ENCODE data around the gene MRPL14.

MRPL14 gene

DNA sequence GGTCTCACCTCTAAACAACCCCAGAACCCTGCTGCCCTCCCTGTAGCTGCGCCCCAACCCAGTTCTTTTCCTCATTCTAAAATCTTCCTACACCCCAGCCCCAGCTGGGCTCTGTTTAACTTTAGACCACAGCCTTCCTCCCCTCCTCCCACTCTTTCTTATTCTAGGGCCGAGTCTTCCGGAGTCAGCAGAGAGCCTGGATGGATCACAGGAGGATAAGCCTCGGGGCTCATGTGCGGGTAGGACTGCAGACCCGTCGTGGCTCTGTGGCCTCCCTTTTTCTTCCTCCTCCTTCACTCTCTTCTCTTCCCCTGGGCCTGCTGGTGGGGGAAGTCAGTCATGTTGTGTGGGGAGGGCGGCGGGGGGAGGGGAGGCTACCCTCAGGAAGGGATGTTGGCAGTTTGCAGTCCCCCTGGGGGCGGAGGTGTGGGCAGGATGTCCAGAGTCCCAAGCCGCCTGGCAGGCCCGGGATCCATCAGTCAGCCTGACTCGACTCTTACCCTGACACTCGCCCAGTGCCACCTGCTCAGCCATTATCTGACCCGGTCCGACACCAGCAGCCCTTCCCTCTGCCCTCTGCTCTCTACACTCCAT is 39.4 kb upstream of the MRPL14 start:
- Histone ChIP-seq H2BK120ac (ENCODE audit: low read depth, low read length) (no peak overlapping the region), H4K91ac (ENCODE audit: low read length) (no peak overlapping the region), H3K27ac (ENCODE audit: low read length, poor library complexity, severe bottlenecking) (no peak overlapping the region), H2BK5ac (ENCODE audit: low read depth, low read length, poor library complexity, severe bottlenecking) (no peak overlapping the region), H3K4me1 (ENCODE audit: control insufficient read depth, insufficient read depth, low read depth, low read length) (peaks cover 2% of the 10 kb centered on the region), H3K4ac (ENCODE audit: low read depth in 1 of 2, low read length in 2 of 2) (no peak overlapping the region), H2AK5ac (ENCODE audit: low read length, severe bottlenecking) (no peak overlapping the region), H3K14ac (ENCODE audit: low read length in 2 of 2) (no peak overlapping the region), H3K4me2 (ENCODE audit: low read length, poor library complexity, severe bottlenecking) (no peak overlapping the region), H2BK15ac (ENCODE audit: low read depth, poor library complexity, severe bottlenecking) (no peak overlapping the region), H3K18ac (ENCODE audit: low read depth in 1 of 2, low read length in 2 of 2) (no peak overlapping the region), H3K36me3 (ENCODE audit: control insufficient read depth in 1 of 2, insufficient read depth in 2 of 2, low read depth in 1 of 2, low read length in 2 of 2) (no peaks in the 10 kb centered on the region), H3K9ac (ENCODE audit: low read length) (no peak overlapping the region), H3K4me3 (ENCODE audit: insufficient read depth in 1 of 2, low read depth in 1 of 2, low read length in 2 of 2) (no peak overlapping the region), H4K8ac (ENCODE audit: low read length) (no peak overlapping the region), H2AFZ (ENCODE audit: low read depth, low read length) (no peak overlapping the region), H2BK12ac (ENCODE audit: low read length in 2 of 2) (no peak overlapping the region), H3K23ac (ENCODE audit: low read length in 2 of 2) (no peak overlapping the region), H3K9me3 (ENCODE audit: control insufficient read depth, low read length) (no peaks in the 10 kb centered on the region), H3K27me3 (ENCODE audit: control insufficient read depth in 1 of 2, insufficient read depth in 1 of 2, low read length in 2 of 2) (peaks cover 54 to 57% of the 10 kb centered on the region in 2 experiments), H3K79me1 (replicated peaks; ENCODE audit: low read length, poor library complexity, severe bottlenecking) (no peaks in the 10 kb centered on the region)
- DNase-seq: no peak
- 66% methylated on average over 10 of the region's 16 CpGs for WGBS

DNA sequence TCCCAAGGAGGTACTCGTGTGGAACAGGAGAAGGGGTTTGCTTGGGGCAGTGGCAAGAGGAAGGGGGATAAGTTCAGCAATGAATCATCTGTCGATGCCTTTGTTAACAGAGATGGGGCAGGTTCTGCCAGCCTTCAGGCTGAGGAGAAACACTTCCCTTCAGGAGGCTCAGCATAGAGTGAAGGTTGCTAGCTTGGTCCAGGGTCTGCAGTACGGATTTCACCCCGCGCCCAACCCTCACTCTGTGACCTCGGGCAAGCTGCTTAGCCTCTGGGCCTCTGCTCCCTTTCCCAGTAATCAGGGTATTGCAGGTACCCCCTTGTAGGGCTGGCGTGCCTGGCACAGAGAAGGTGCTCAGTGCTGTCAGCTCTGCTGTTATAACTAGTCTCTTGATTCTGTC is 38.9 kb upstream of the MRPL14 start:
- no peak overlapping the region for H3K18ac ChIP-seq (ENCODE audit: low read depth in 1 of 2, low read length in 2 of 2)
- H3K4me1 ChIP-seq (ENCODE audit: control insufficient read depth, insufficient read depth, low read depth, low read length): peaks cover 2% of the 10 kb centered on the region
- H3K79me1 ChIP-seq (replicated peaks; ENCODE audit: low read length, poor library complexity, severe bottlenecking): no peaks in the 10 kb centered on the region
- H3K4ac ChIP-seq (ENCODE audit: low read depth in 1 of 2, low read length in 2 of 2): no peak overlapping the region
- H3K4me3 ChIP-seq (ENCODE audit: insufficient read depth in 1 of 2, low read depth in 1 of 2, low read length in 2 of 2): no peak overlapping the region
- no peak overlapping the region for H2BK15ac ChIP-seq (ENCODE audit: low read depth, poor library complexity, severe bottlenecking)
- H2BK12ac ChIP-seq (ENCODE audit: low read length in 2 of 2): no peak overlapping the region
- H3K4me2 ChIP-seq (ENCODE audit: low read length, poor library complexity, severe bottlenecking): no peak overlapping the region
- H3K27me3 ChIP-seq (ENCODE audit: control insufficient read depth in 1 of 2, insufficient read depth in 1 of 2, low read length in 2 of 2): peaks cover 52 to 54% of the 10 kb centered on the region in 2 experiments
- H2BK5ac ChIP-seq (ENCODE audit: low read depth, low read length, poor library complexity, severe bottlenecking): no peak overlapping the region
- no peak overlapping the region for H2BK120ac ChIP-seq (ENCODE audit: low read depth, low read length)
- DNase-seq: no peak
- no peak overlapping the region for H2AFZ ChIP-seq (ENCODE audit: low read depth, low read length)
- H2AK5ac ChIP-seq (ENCODE audit: low read length, severe bottlenecking): no peak overlapping the region
- no peak overlapping the region for H3K27ac ChIP-seq (ENCODE audit: low read length, poor library complexity, severe bottlenecking)
- H3K9ac ChIP-seq (ENCODE audit: low read length): no peak overlapping the region
- WGBS: 81% methylated on average over 7 of the region's 7 CpGs
- no peak overlapping the region for H4K8ac ChIP-seq (ENCODE audit: low read length)
- no peaks in the 10 kb centered on the region for H3K9me3 ChIP-seq (ENCODE audit: control insufficient read depth, low read length)
- no peaks in the 10 kb centered on the region for H3K36me3 ChIP-seq (ENCODE audit: control insufficient read depth in 1 of 2, insufficient read depth in 2 of 2, low read depth in 1 of 2, low read length in 2 of 2)
- H3K23ac ChIP-seq (ENCODE audit: low read length in 2 of 2): no peak overlapping the region
- no peak overlapping the region for H4K91ac ChIP-seq (ENCODE audit: low read length)
- H3K14ac ChIP-seq (ENCODE audit: low read length in 2 of 2): no peak overlapping the region

DNA sequence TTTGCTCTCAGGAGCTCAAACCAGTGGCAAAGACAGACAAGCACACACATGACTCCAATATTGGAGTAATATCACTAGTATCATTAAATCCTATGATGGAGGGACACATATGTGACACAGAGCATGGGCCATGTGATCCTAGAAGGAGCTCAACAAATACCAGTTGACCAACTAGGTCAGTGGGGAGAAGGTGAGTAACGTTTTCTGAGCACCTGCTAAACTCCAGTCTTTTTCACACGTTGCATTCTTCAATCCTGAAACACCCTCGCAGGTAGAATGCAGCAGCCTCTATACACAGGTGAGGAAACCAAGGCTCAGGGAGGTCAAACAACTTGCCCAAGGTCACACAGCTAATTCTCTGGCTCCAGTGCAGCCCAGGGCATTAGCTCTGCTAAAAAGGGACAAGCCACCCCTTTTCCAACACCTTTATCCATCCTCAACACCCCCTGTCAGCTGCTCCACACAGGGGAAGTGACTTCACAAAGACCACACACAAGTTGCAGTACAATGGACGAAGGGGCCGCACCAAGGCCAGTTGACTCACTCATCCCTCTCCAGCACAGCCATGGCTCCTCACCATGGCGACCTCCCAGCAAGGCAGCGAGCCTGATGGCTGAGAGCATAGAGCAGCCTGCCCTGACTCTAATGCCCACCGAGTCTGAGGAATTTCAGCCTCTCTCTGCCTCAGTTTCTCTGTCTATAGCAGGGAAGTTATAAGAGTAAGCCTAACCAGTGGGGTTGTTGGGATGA is 35.8 kb upstream of the MRPL14 start:
- no peak overlapping the region for H2BK120ac ChIP-seq (ENCODE audit: low read depth, low read length)
- no peaks in the 10 kb centered on the region for H3K36me3 ChIP-seq (ENCODE audit: control insufficient read depth in 1 of 2, insufficient read depth in 2 of 2, low read depth in 1 of 2, low read length in 2 of 2)
- peaks cover 2% of the 10 kb centered on the region for H3K4me1 ChIP-seq (ENCODE audit: control insufficient read depth, insufficient read depth, low read depth, low read length)
- H3K27ac ChIP-seq (ENCODE audit: low read length, poor library complexity, severe bottlenecking): no peak overlapping the region
- H3K18ac ChIP-seq (ENCODE audit: low read depth in 1 of 2, low read length in 2 of 2): no peak overlapping the region
- no peak for DNase-seq
- no peaks in the 10 kb centered on the region for H3K9me3 ChIP-seq (ENCODE audit: control insufficient read depth, low read length)
- no peak overlapping the region for H2AK5ac ChIP-seq (ENCODE audit: low read length, severe bottlenecking)
- H3K9ac ChIP-seq (ENCODE audit: low read length): no peak overlapping the region
- no peak overlapping the region for H3K4me2 ChIP-seq (ENCODE audit: low read length, poor library complexity, severe bottlenecking)
- H3K14ac ChIP-seq (ENCODE audit: low read length in 2 of 2): no peak overlapping the region
- H2BK15ac ChIP-seq (ENCODE audit: low read depth, poor library complexity, severe bottlenecking): no peak overlapping the region
- no peak overlapping the region for H2BK5ac ChIP-seq (ENCODE audit: low read depth, low read length, poor library complexity, severe bottlenecking)
- H2AFZ ChIP-seq (ENCODE audit: low read depth, low read length): no peak overlapping the region
- no peak overlapping the region for H4K91ac ChIP-seq (ENCODE audit: low read length)
- no peak overlapping the region for H2BK12ac ChIP-seq (ENCODE audit: low read length in 2 of 2)
- peak overlapping the region in 1 of 2 experiments; percentile 41 for H3K23ac ChIP-seq (ENCODE audit: low read length in 2 of 2)
- H4K8ac ChIP-seq (ENCODE audit: low read length): no peak overlapping the region
- H3K4me3 ChIP-seq (ENCODE audit: insufficient read depth in 1 of 2, low read depth in 1 of 2, low read length in 2 of 2): no peak overlapping the region
- H3K27me3 ChIP-seq (ENCODE audit: control insufficient read depth in 1 of 2, insufficient read depth in 1 of 2, low read length in 2 of 2): peaks cover 36% of the 10 kb centered on the region in 2 experiments
- no peak overlapping the region for H3K4ac ChIP-seq (ENCODE audit: low read depth in 1 of 2, low read length in 2 of 2)
- 67% methylated on average over 8 of the region's 8 CpGs for WGBS
- H3K79me1 ChIP-seq (replicated peaks; ENCODE audit: low read length, poor library complexity, severe bottlenecking): no peaks in the 10 kb centered on the region

DNA sequence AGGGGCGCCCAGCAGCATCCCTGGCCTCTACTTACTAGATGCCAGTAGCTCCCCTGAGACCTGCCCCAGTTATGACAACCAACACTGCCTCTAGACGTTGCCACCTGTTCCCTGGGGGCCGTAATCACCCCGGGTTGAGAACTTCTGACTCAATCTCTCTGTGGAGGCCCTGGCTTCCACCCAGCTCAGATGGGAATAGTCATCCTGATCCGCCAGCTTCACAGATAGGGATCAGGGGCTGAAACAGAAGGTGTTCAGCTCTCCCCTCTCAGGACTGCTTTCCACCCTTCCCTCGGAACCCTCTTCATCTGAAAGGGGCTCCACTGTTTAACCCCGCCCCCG is 34.7 kb upstream of the MRPL14 start:
- no peak overlapping the region for H3K14ac ChIP-seq (ENCODE audit: low read length in 2 of 2)
- no peak overlapping the region for H2BK12ac ChIP-seq (ENCODE audit: low read length in 2 of 2)
- H3K27ac ChIP-seq (ENCODE audit: low read length, poor library complexity, severe bottlenecking): no peak overlapping the region
- H3K36me3 ChIP-seq (ENCODE audit: control insufficient read depth in 1 of 2, insufficient read depth in 2 of 2, low read depth in 1 of 2, low read length in 2 of 2): no peaks in the 10 kb centered on the region
- H3K27me3 ChIP-seq (ENCODE audit: control insufficient read depth in 1 of 2, insufficient read depth in 1 of 2, low read length in 2 of 2): peaks cover 34 to 36% of the 10 kb centered on the region in 2 experiments
- no peak overlapping the region for H2AFZ ChIP-seq (ENCODE audit: low read depth, low read length)
- H3K9ac ChIP-seq (ENCODE audit: low read length): no peak overlapping the region
- no peak overlapping the region for H4K91ac ChIP-seq (ENCODE audit: low read length)
- H3K18ac ChIP-seq (ENCODE audit: low read depth in 1 of 2, low read length in 2 of 2): no peak overlapping the region
- no peak overlapping the region for H2BK5ac ChIP-seq (ENCODE audit: low read depth, low read length, poor library complexity, severe bottlenecking)
- no peak overlapping the region for H2AK5ac ChIP-seq (ENCODE audit: low read length, severe bottlenecking)
- H3K23ac ChIP-seq (ENCODE audit: low read length in 2 of 2): no peak overlapping the region
- H2BK120ac ChIP-seq (ENCODE audit: low read depth, low read length): no peak overlapping the region
- H3K4me2 ChIP-seq (ENCODE audit: low read length, poor library complexity, severe bottlenecking): no peak overlapping the region
- no peak overlapping the region for H2BK15ac ChIP-seq (ENCODE audit: low read depth, poor library complexity, severe bottlenecking)
- 72% methylated on average over 8 of the region's 8 CpGs for whole genome bisulfite sequencing
- no peaks in the 10 kb centered on the region for H3K9me3 ChIP-seq (ENCODE audit: control insufficient read depth, low read length)
- no peak overlapping the region for H4K8ac ChIP-seq (ENCODE audit: low read length)
- H3K4me1 ChIP-seq (ENCODE audit: control insufficient read depth, insufficient read depth, low read depth, low read length): peaks cover 2% of the 10 kb centered on the region
- no peak overlapping the region for H3K4me3 ChIP-seq (ENCODE audit: insufficient read depth in 1 of 2, low read depth in 1 of 2, low read length in 2 of 2)
- no peaks in the 10 kb centered on the region for H3K79me1 ChIP-seq (replicated peaks; ENCODE audit: low read length, poor library complexity, severe bottlenecking)
- H3K4ac ChIP-seq (ENCODE audit: low read depth in 1 of 2, low read length in 2 of 2): no peak overlapping the region
- DNase-seq: no peak
